OCI-LY1 (cell line): ENCODE results near the gene RAB11B.
"Not testable (repeated sequence)": the region's sequence is repeated elsewhere in the genome, so short reads cannot be mapped to it uniquely, and the experiment has no call there.

ENCODE experiments used
- CTCF ChIP-seq: fragments of 200-600 bp; sonication (generic), shearing (Covaris generic); IDR thresholded peaks from 2 replicates; pipeline ENCODE4 v1.5.1; 2017; ENCODE audit warnings: mild to moderate bottlenecking, antibody characterized with exemption, low read length, moderate library complexity, mixed read lengths
- EZH2 ChIP-seq: fragments of 200-600 bp; sonication (generic), shearing (Covaris generic); IDR thresholded peaks from 2 replicates; pipeline ENCODE4 v1.8.0; 2017; ENCODE audit warnings: borderline replicate concordance, mixed run types, mild to moderate bottlenecking, antibody characterized with exemption, low read length, moderate library complexity, mixed read lengths

GRCh38 chr19:8379156-8379891, 10.8 kb upstream of the RAB11B start:
- TF ChIP-seq CTCF, EZH2: not testable (repeated sequence)
